ENCODE data around the gene MAPK6.

The MAPK6 gene

DNA sequence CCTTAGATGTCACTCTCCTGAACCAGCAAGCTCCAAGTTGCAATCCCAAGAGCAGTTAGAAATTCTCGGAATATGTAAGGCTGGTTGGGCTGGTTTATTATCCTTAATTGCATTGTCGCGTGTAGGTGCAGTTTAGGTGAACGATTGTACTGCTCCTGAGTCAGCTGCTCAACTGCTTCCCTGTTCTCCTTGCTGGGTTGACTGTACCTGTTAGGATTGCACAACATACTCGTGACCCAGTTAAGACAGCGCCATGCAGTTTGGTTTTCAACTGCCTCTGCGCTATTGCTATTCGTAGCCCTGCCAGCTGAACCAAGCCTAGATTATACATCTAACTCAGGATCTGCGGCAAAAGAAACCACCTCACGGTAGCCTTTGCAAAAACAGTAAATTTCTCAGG is 52.6 kb downstream of the MAPK6 start:
- TF ChIP-seq CTCF (IDR thresholded peaks at IDR 0.05; ENCODE audit: insufficient read depth, low read depth, low read length, missing control alignments): no peak
- H3K4me3 ChIP-seq (ENCODE audit: low read length): no peak overlapping the region
- DNase-seq (ENCODE audit: low read depth): peak; percentile 98

DNA sequence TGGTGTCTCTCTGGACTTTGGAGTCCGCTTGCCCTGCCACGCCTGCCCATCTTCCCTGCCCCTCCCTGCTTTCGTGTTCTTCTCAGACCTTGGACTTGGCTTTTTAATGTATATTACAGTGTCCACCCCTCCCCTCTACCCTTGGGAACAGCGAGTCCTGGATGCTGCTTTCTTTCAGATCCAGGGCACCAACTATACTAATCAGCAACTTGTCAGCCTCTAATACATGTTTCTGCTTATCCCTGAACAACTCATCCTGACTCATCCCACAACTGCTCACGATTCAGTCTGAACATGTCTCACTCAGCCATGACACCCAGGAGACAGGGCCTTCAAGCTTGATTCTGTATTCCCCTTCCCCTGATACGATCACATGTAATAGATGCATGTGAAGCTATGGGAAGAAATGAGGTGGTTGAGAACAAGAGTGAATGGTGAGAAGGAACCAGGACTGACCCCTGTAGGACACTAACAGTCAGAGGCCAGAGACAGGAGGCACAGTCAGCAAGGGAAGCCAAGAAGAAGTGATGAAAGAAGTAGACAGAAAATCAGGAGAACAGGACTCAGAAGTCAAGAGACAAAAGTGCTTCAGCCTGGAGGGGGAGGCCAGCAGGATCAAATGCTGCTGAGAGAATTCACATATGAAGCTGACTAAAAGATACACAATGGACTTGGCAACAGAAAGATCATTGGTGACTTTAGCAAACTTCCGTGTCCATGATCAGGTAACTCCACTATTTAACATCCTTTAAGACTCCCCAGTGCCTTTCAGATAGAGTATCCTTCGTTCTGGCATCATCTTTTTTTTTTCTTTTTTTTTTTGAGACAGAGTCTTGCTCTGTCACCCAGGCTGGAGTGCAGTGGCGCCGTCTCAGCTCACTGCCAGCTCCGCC is 58.1 kb downstream of the MAPK6 start:
- DNase-seq (ENCODE audit: low read depth): peak; percentile 99
- no peak for TF ChIP-seq CTCF (IDR thresholded peaks at IDR 0.05; ENCODE audit: insufficient read depth, low read depth, low read length, missing control alignments)

DNA sequence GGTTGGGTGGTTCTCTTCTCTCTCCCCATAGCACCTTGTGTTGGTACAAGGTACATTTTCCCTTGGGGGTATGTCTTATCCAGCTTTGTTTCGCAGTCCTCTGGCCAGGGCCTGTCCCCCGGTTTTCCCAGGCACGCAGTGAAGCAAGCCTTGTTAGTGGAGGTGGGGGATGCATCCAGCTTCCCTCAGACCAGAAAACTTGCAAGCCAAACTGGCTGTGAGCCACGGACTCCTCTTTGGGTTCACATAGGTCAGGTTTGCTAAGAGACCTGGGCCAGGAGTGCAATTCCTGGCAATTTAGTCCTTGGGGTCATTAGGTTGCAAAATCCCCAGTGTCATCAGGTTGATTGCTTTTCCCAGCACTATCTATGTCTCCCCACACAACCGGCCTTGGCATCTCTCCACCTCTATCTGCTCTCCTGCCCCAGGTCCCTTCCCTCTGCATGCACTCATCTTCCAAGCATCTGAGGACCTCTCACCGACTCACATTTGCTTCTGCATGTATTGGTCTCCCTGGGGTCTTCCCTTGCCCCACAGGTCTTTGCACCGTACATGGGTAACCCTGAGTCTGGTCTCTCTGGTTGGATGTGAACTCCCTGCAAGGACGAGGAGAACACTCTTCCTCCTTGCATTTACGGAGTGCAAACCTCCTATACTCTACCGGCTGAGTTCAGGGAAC is 59.3 kb downstream of the MAPK6 start:
- no peak for TF ChIP-seq CTCF (IDR thresholded peaks at IDR 0.05; ENCODE audit: insufficient read depth, low read depth, low read length, missing control alignments)
- peak overlapping the region; percentile 30 for H3K4me3 ChIP-seq (ENCODE audit: low read length)
- no peak for DNase-seq (ENCODE audit: low read depth)

More for the DNA sequence above, 58.1 kb downstream of the MAPK6 start:
- H3K4me3 ChIP-seq (ENCODE audit: low read length): peak overlapping the region; percentile 30

GRCh38 chr15:52078876-52079700 is 60.1 kb downstream of the MAPK6 start:
- DNase-seq (ENCODE audit: low read depth): peak; percentile 75
- TF ChIP-seq CTCF (IDR thresholded peaks at IDR 0.05; ENCODE audit: insufficient read depth, low read depth, low read length, missing control alignments): peak; percentile 93
- peak overlapping the region; percentile 30 for H3K4me3 ChIP-seq (ENCODE audit: low read length)

GRCh38 chr15:52080031-52080430 is 61.0 kb downstream of the MAPK6 start:
- peak; percentile 18 for TF ChIP-seq CTCF (IDR thresholded peaks at IDR 0.05; ENCODE audit: insufficient read depth, low read depth, low read length, missing control alignments)
- DNase-seq (ENCODE audit: low read depth): peak; percentile 91
- no peak overlapping the region for H3K4me3 ChIP-seq (ENCODE audit: low read length)

GRCh38 chr15:52080706-52081392 is 61.8 kb downstream of the MAPK6 start:
- no peak for TF ChIP-seq CTCF (IDR thresholded peaks at IDR 0.05; ENCODE audit: insufficient read depth, low read depth, low read length, missing control alignments)
- no peak overlapping the region for H3K4me3 ChIP-seq (ENCODE audit: low read length)
- DNase-seq (ENCODE audit: low read depth): no peak
